Caki2 (cell line): ENCODE results near the gene CLIP2. TPM values are rescaled to one million over a fixed set of nuclear protein-coding genes. Genes with fewer than 3 reads are reported as not detected.
A peak's percentile ranks its signal among the peaks of the same experiment; 100 is the strongest.
"Not testable (repeated sequence)": the region's sequence is repeated elsewhere in the genome, so short reads cannot be mapped to it uniquely, and the experiment has no call there.

Experiments used
- DNase-seq: peaks from one replicate; pipeline ENCODE4 v3.0.0-alpha.2; 2015; ENCODE audit warnings: low read depth
- in situ Hi-C: cut with HindIII; loops from 2 replicates; pipeline ENCODE4 v1.10.0; 2016; ENCODE audit warnings: low sequenced_read_pairs, low pct_unique_long_range_greater_than_20kb, mixed read lengths
- total RNA-seq: library from RNA; depleted of rRNA; stranded (reverse); fragments of >200 nt; shearing (Covaris generic); gene quantifications from 2 replicates; pipeline ENCODE4 v1.2.3, GENCODE V29; 2014; ENCODE audit warnings: low replicate concordance

CLIP2 gene
- total RNA-seq, 1 experiment from 2014 or later: 20.5 TPM

GRCh38 chr7:74291535-74291934 is 2.3 kb downstream of the CLIP2 start:
- in situ Hi-C loops: no loop called here
- no peak for DNase-seq

- in situ Hi-C loops: no loop called here
Measured at GRCh38 chr7:74292757-74293576, 3.8 kb downstream of the CLIP2 start.

GRCh38 chr7:74293577-74293908 is 4.3 kb downstream of the CLIP2 start:
- in situ Hi-C loops: no loop called here
- no peak for DNase-seq

More at GRCh38 chr7:74292757-74293576, 3.8 kb downstream of the CLIP2 start:
- peak; percentile 37 for DNase-seq

GRCh38 chr7:74294191-74294998 is 5.2 kb downstream of the CLIP2 start:
- DNase-seq: no peak
- in situ Hi-C loops: no loop called here

- no peak for DNase-seq
- in situ Hi-C loops: no loop called here
Measured at GRCh38 chr7:74297516-74298233, 8.5 kb downstream of the CLIP2 start.

- in situ Hi-C loops: no loop called here
- no peak for DNase-seq
Measured at GRCh38 chr7:74299401-74299800, 10.2 kb downstream of the CLIP2 start.

GRCh38 chr7:74300926-74301325 is 11.7 kb downstream of the CLIP2 start:
- in situ Hi-C loops: no loop called here

GRCh38 chr7:74302745-74303221 is 13.6 kb downstream of the CLIP2 start:
- peak; percentile 64 for DNase-seq
- in situ Hi-C loops: no loop called here

More at GRCh38 chr7:74300926-74301325, 11.7 kb downstream of the CLIP2 start:
- DNase-seq: no peak

- in situ Hi-C loops: no loop called here
- DNase-seq: no peak
Measured at GRCh38 chr7:74304550-74304949, 15.3 kb downstream of the CLIP2 start.

GRCh38 chr7:74306004-74306729 is 17.0 kb downstream of the CLIP2 start:
- DNase-seq: no peak
- in situ Hi-C loops: no loop called here

- DNase-seq: peak; percentile 66
- in situ Hi-C loops: no loop called here
Measured at GRCh38 chr7:74306730-74307469, 17.7 kb downstream of the CLIP2 start.

GRCh38 chr7:74307738-74308505 is 18.7 kb downstream of the CLIP2 start:
- DNase-seq: no peak
- in situ Hi-C loops: no loop called here

GRCh38 chr7:74309181-74309580 is 20.0 kb downstream of the CLIP2 start:
- DNase-seq: no peak
- in situ Hi-C loops: no loop called here

- peak; percentile 54 for DNase-seq
Measured at GRCh38 chr7:74311305-74311744, 22.1 kb downstream of the CLIP2 start.

GRCh38 chr7:74312418-74313028 is 23.3 kb downstream of the CLIP2 start:
- in situ Hi-C loops: no loop called here
- no peak for DNase-seq

More at GRCh38 chr7:74311305-74311744, 22.1 kb downstream of the CLIP2 start:
- in situ Hi-C loops: no loop called here

- in situ Hi-C loops, DNase-seq: not testable (repeated sequence)
Measured at GRCh38 chr7:74315891-74316290, 26.7 kb downstream of the CLIP2 start.
